ENCODE results near the gene ART3. TPM values are rescaled to one million over a fixed set of nuclear protein-coding genes. Genes with fewer than 3 reads are reported as not detected.

The ART3 gene
- total RNA-seq, 1 donor from 2014 or later = not detected

DNA sequence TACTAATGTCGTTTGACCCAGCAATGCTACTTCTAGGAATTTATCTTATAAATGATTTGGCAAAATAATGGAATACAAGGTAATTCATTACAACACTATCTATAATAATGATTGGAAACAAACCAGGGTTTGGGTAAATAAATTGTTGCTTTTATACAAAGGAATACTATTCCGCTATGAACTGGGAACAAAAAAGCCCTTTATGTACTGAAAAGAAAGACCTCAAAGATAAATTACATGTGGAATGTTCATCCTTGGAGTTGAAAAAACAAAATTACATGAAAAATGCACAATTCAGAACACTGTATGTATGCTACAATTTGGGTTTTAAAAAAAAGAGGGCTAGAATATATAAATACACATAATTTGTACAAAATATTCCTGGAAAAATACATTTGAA, 78.8 kb downstream of the ART3 start:
- TF ChIP-seq, protein P1, sequence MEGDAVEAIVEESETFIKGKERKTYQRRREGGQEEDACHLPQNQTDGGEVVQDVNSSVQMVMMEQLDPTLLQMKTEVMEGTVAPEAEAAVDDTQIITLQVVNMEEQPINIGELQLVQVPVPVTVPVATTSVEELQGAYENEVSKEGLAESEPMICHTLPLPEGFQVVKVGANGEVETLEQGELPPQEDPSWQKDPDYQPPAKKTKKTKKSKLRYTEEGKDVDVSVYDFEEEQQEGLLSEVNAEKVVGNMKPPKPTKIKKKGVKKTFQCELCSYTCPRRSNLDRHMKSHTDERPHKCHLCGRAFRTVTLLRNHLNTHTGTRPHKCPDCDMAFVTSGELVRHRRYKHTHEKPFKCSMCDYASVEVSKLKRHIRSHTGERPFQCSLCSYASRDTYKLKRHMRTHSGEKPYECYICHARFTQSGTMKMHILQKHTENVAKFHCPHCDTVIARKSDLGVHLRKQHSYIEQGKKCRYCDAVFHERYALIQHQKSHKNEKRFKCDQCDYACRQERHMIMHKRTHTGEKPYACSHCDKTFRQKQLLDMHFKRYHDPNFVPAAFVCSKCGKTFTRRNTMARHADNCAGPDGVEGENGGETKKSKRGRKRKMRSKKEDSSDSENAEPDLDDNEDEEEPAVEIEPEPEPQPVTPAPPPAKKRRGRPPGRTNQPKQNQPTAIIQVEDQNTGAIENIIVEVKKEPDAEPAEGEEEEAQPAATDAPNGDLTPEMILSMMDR (IDR thresholded peaks at IDR 0.05) = no peak
- Histone ChIP-seq H3K36me3 (no peaks in the 10 kb centered on the region), H3K4me1 (peaks cover 6% of the 10 kb centered on the region), H3K4me3 (no peak overlapping the region), H3K27me3 (no peaks in the 10 kb centered on the region), H3K9me3 (no peaks in the 10 kb centered on the region), H3K27ac (no peak overlapping the region)
- ATAC-seq (no peak), DNase-seq (no peak)
- intact Hi-C loops (cut with DNase I) = no loop called here

DNA sequence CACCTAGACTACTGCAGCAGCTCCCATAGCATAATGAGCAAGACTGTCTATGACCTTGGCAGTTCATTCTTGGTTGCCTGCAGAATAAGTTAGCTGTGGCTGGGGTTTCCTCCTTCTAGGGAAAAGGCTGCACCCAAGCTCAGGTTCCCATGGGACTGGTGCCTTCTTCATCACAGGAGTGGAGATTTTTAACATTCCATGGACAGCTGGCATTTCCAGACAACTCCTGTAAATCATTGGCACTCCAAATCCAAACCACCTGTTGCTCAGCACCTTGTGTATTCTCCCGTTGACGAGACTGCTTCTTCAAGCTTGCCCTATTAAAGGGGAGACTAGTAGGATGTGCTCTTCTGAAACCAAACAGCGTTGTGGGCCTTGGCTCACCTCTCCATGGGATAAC, 81.5 kb downstream of the ART3 start:
- H3K9me3 ChIP-seq = no peaks in the 10 kb centered on the region
- no peak overlapping the region for H3K27ac ChIP-seq
- H3K4me3 ChIP-seq = no peak overlapping the region
- intact Hi-C loops (cut with DNase I) = no loop called here
- H3K27me3 ChIP-seq = no peaks in the 10 kb centered on the region
- H3K4me1 ChIP-seq = no peaks in the 10 kb centered on the region
- H3K36me3 ChIP-seq = peaks cover 25% of the 10 kb centered on the region
- ATAC-seq (no peak), DNase-seq (no peak)
- TF ChIP-seq, protein P1 (IDR thresholded peaks at IDR 0.05) = no peak

DNA sequence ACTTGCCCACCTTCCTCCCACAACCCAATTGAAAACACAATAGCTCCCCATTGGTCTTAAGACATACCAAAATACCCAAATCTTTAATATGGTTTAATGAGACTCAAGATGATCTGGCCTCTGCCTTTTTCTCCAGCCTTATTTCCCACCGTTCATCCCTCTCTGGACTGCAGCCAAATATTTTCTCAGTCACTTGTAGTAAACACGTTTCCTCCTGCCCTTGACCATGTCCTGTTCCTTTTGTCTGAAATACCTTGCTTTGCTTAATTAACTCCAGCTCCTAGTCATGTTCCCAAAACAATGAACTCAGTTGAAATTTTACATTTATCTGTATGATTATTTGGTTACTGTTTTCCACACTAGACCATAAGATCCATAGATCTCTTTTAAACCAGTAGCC, 82.1 kb downstream of the ART3 start:
- Histone ChIP-seq H3K27ac (no peak overlapping the region), H3K36me3 (peaks cover 32% of the 10 kb centered on the region), H3K9me3 (no peaks in the 10 kb centered on the region), H3K4me3 (no peak overlapping the region), H3K4me1 (no peaks in the 10 kb centered on the region), H3K27me3 (no peaks in the 10 kb centered on the region)
- DNase-seq = no peak
- intact Hi-C loops (cut with DNase I) = no loop called here
- no peak for ATAC-seq
- TF ChIP-seq, protein P1 (IDR thresholded peaks at IDR 0.05) = no peak

- TF ChIP-seq, protein P1 (IDR thresholded peaks at IDR 0.05) = no peak
- Histone ChIP-seq H3K4me3 (no peak overlapping the region), H3K27me3 (no peaks in the 10 kb centered on the region), H3K27ac (no peak overlapping the region), H3K9me3 (no peaks in the 10 kb centered on the region), H3K4me1 (no peaks in the 10 kb centered on the region), H3K36me3 (peaks cover 68% of the 10 kb centered on the region)
- intact Hi-C loops (cut with DNase I) = no loop called here
- ATAC-seq = no peak
- DNase-seq = no peak
Observed at GRCh38 chr4:76160355-76160754, 85.8 kb downstream of the ART3 start.

Other genes with a start within 250 kb of the ART3 start
- not detected for gene PPEF2, start 172.3 kb upstream of the ART3 start, total RNA-seq
- 24.1 TPM for gene NAAA, start 133.7 kb upstream of the ART3 start, total RNA-seq
- 36.2 TPM for gene SDAD1, start 83.8 kb upstream of the ART3 start, total RNA-seq
- gene CXCL9, start 67.2 kb upstream of the ART3 start, total RNA-seq = 1.4 TPM
- gene CXCL10, start 51.2 kb upstream of the ART3 start, total RNA-seq = 3.3 TPM
- not detected for gene CXCL11, start 38.6 kb upstream of the ART3 start, total RNA-seq
- gene NUP54, start 73.7 kb downstream of the ART3 start, total RNA-seq = 38.2 TPM
- gene SCARB2, start 139.1 kb downstream of the ART3 start, total RNA-seq = 190 TPM
- gene FAM47E, start 177.0 kb downstream of the ART3 start, total RNA-seq = 3.6 TPM
- 9.4 TPM for gene STBD1, start 232.0 kb downstream of the ART3 start, total RNA-seq